OCI-LY1 (cell line): Measurements from ENCODE around the gene GRB10.

Experiments used
- H2AFZ ChIP-seq: fragments of 200-600 bp; sonication (generic), shearing (Covaris generic); 2 replicates; pipeline ENCODE4 v1.6.0; 2014; ENCODE audit warnings: antibody characterized with exemption, mild to moderate bottlenecking, low read length
- H3F3A ChIP-seq: fragments of 200-600 bp; sonication (generic), shearing (Covaris generic); 2 replicates; pipeline ENCODE4 v1.6.0; 2014; ENCODE audit warnings: mild to moderate bottlenecking, antibody characterized with exemption, low read length, moderate library complexity; ENCODE audit not compliant: insufficient read depth
- H3K27ac ChIP-seq: fragments of 200-600 bp; sonication (generic); 2 replicates; pipeline ENCODE4 v1.5.1; 2014; ENCODE audit warnings: low read length, mixed run types, mild to moderate bottlenecking, low read depth; ENCODE audit not compliant: poor library complexity, severe bottlenecking
- H3K27me3 ChIP-seq: fragments of 200-600 bp; sonication (generic); 2 replicates; pipeline ENCODE4 v1.6.0; 2014; ENCODE audit warnings: antibody characterized with exemption, mild to moderate bottlenecking, low read length, moderate library complexity; ENCODE audit not compliant: insufficient read depth
- H3K36me3 ChIP-seq: fragments of 200-600 bp; sonication (generic); 2 replicates; pipeline ENCODE4 v1.6.1; 2014; ENCODE audit warnings: mild to moderate bottlenecking, antibody characterized with exemption, low read length, moderate library complexity, mixed read lengths; ENCODE audit not compliant: insufficient read depth
- H3K4me1 ChIP-seq: fragments of 200-600 bp; sonication (generic); 2 replicates; pipeline ENCODE4 v1.5.1; 2014; ENCODE audit warnings: mild to moderate bottlenecking, low read length, moderate library complexity; ENCODE audit not compliant: insufficient read depth, severe bottlenecking
- H3K4me2 ChIP-seq: fragments of 200-600 bp; sonication (generic), shearing (Covaris generic); 2 replicates; pipeline ENCODE4 v1.6.1; 2014; ENCODE audit warnings: low read length
- H3K4me3 ChIP-seq: fragments of 200-600 bp; sonication (generic); 2 replicates; pipeline ENCODE4 v1.5.1; 2014; ENCODE audit warnings: low read length, low read depth, mild to moderate bottlenecking, mixed read lengths; ENCODE audit not compliant: poor library complexity, severe bottlenecking
- H3K79me2 ChIP-seq: fragments of 200-600 bp; shearing (Covaris generic); 2 replicates; pipeline ENCODE4 v1.6.1; 2016; ENCODE audit warnings: mixed run types, low read length, mixed read lengths; ENCODE audit not compliant: insufficient read depth
- H3K9ac ChIP-seq: fragments of 200-600 bp; sonication (generic), shearing (Covaris generic); 2 replicates; pipeline ENCODE4 v1.6.1; 2014; ENCODE audit warnings: mild to moderate bottlenecking, low read length, mixed read lengths
- H3K9me2 ChIP-seq: fragments of 200-600 bp; sonication (generic), shearing (Covaris generic); 2 replicates; pipeline ENCODE4 v1.6.1; 2014; ENCODE audit warnings: low read depth, mild to moderate bottlenecking, low read length, mixed read lengths
- H3K9me3 ChIP-seq: fragments of 200-600 bp; shearing (Covaris generic); 2 replicates; pipeline ENCODE4 v1.6.1; 2014; ENCODE audit warnings: low read length, mixed read lengths
- H4K20me1 ChIP-seq: fragments of 200-600 bp; sonication (generic), shearing (Covaris generic); 2 replicates; pipeline ENCODE4 v1.6.0; 2016; ENCODE audit warnings: mild to moderate bottlenecking, low read length; ENCODE audit not compliant: insufficient read depth
- CTCF ChIP-seq: fragments of 200-600 bp; sonication (generic), shearing (Covaris generic); IDR thresholded peaks from 2 replicates; pipeline ENCODE4 v1.5.1; 2017; ENCODE audit warnings: mild to moderate bottlenecking, antibody characterized with exemption, low read length, moderate library complexity, mixed read lengths
- EZH2 ChIP-seq: fragments of 200-600 bp; sonication (generic), shearing (Covaris generic); IDR thresholded peaks from 2 replicates; pipeline ENCODE4 v1.8.0; 2017; ENCODE audit warnings: borderline replicate concordance, mixed run types, mild to moderate bottlenecking, antibody characterized with exemption, low read length, moderate library complexity, mixed read lengths

Gene GRB10

GRCh38 chr7:50685135-50686065, 97.3 kb downstream of the GRB10 start:
- H3K36me3 ChIP-seq, result no peaks in the 10 kb centered on the region
- H3K9me3 ChIP-seq, result no peaks in the 10 kb centered on the region
- H3K27me3 ChIP-seq, result no peaks in the 10 kb centered on the region
- no peak overlapping the region for H3K9ac ChIP-seq
- no peaks in the 10 kb centered on the region for H3K79me2 ChIP-seq
- H3K27ac ChIP-seq, result no peak overlapping the region
- H3K4me3 ChIP-seq, result no peak overlapping the region
- TF ChIP-seq CTCF (no peak), EZH2 (no peak)
- H4K20me1 ChIP-seq, result no peaks in the 10 kb centered on the region
- no peaks in the 10 kb centered on the region for H3K4me1 ChIP-seq
- no peaks in the 10 kb centered on the region for H3K9me2 ChIP-seq
- no peak overlapping the region for H3K4me2 ChIP-seq
- H2AFZ ChIP-seq, result no peak overlapping the region
- no peaks in the 10 kb centered on the region for H3F3A ChIP-seq

GRCh38 chr7:50684713-50685075, 98.0 kb downstream of the GRB10 start:
- H3K9ac ChIP-seq, result no peak overlapping the region
- H3K4me3 ChIP-seq, result no peak overlapping the region
- no peaks in the 10 kb centered on the region for H4K20me1 ChIP-seq
- H3K9me3 ChIP-seq, result no peaks in the 10 kb centered on the region
- no peaks in the 10 kb centered on the region for H3K36me3 ChIP-seq
- H3K9me2 ChIP-seq, result no peaks in the 10 kb centered on the region
- H3K4me2 ChIP-seq, result no peak overlapping the region
- no peaks in the 10 kb centered on the region for H3F3A ChIP-seq
- H2AFZ ChIP-seq, result no peak overlapping the region
- TF ChIP-seq CTCF (no peak), EZH2 (no peak)
- no peak overlapping the region for H3K27ac ChIP-seq
- H3K4me1 ChIP-seq, result no peaks in the 10 kb centered on the region
- no peaks in the 10 kb centered on the region for H3K79me2 ChIP-seq
- no peaks in the 10 kb centered on the region for H3K27me3 ChIP-seq

- TF ChIP-seq CTCF, result no peak
- no peak for TF ChIP-seq EZH2
- Histone ChIP-seq H3K79me2 (no peaks in the 10 kb centered on the region), H3K27ac (no peak overlapping the region), H3K9me3 (no peaks in the 10 kb centered on the region), H2AFZ (no peak overlapping the region), H3K9ac (no peak overlapping the region), H3K4me2 (no peak overlapping the region), H3K36me3 (no peaks in the 10 kb centered on the region), H3K9me2 (no peaks in the 10 kb centered on the region), H3F3A (no peaks in the 10 kb centered on the region), H3K4me1 (no peaks in the 10 kb centered on the region), H3K27me3 (no peaks in the 10 kb centered on the region), H3K4me3 (no peak overlapping the region), H4K20me1 (no peaks in the 10 kb centered on the region)
Observed at GRCh38 chr7:50684011-50684712, 98.5 kb downstream of the GRB10 start.
